ENCODE measurements around the gene PCSK6.

DNA sequence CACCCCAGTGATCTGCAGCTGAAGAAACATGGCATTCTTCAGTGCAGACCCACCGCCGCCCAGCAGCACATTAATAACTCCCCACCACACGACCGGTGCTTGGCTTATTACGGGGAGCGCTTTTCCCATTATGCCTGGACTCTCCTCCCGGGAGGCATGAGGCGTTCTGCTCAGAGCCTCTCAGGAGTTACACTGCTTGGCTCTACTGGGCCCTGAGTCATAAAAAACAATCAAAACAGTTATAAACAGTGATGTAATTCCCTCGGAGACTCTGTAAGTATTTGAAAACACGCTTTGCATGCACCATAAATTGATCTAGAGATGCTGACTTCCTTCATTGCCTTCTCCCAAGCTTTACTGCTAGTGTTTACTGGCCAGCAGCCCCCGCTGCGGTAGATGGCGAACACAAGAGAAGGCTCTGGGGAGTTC is 117.3 kb downstream of the PCSK6 start:
- TF ChIP-seq POLR2A (IDR thresholded peaks at IDR 0.05; ENCODE audit: low read length) (no peak), GATA1 (IDR thresholded peaks at IDR 0.05; ENCODE audit: low read depth, low read length) (no peak)

All from erythroblast (primary cell).